HG02678 (cell line): ENCODE data around the gene SYS1.

Experiments used
- ATAC-seq: cut with Tn5 transposase; IDR thresholded peaks from one replicate; pipeline ENCODE4 v1.9.1; 2021; ENCODE audit warnings: mild to moderate bottlenecking, moderate library complexity; ENCODE audit not compliant: unreplicated experiment

Gene SYS1

GRCh38 chr20:45378191-45378590 is 15.2 kb downstream of the SYS1 start, which contains the start of gene TP53TG5:
TSS of gene TP53TG5 (minus strand) at chr20:45378325. CDS start at chr20:45378236, 89 bp downstream.
- no peak for ATAC-seq

GRCh38 chr20:45387274-45387673 is 24.3 kb downstream of the SYS1 start:
- no peak for ATAC-seq

GRCh38 chr20:45390931-45391330 is 28.0 kb downstream of the SYS1 start:
- ATAC-seq, result no peak

GRCh38 chr20:45391559-45391958 is 28.6 kb downstream of the SYS1 start:
- ATAC-seq, result no peak

GRCh38 chr20:45392733-45393132 is 29.8 kb downstream of the SYS1 start:
- ATAC-seq, result no peak

GRCh38 chr20:45394221-45395113 is 31.5 kb downstream of the SYS1 start:
- no peak for ATAC-seq

GRCh38 chr20:45395114-45395415 is 32.1 kb downstream of the SYS1 start:
- ATAC-seq, result no peak

GRCh38 chr20:45399018-45399417 is 36.1 kb downstream of the SYS1 start:
- no peak for ATAC-seq

- ATAC-seq, result no peak
These were observed 37.5 kb downstream of the SYS1 start for GRCh38 chr20:45400346-45401031.

GRCh38 chr20:45402946-45403345 is 40.0 kb downstream of the SYS1 start:
- ATAC-seq, result no peak

- ATAC-seq, result no peak
These were observed 41.5 kb downstream of the SYS1 start for GRCh38 chr20:45404438-45404837.

GRCh38 chr20:45405571-45406259 is 42.8 kb downstream of the SYS1 start:
- no peak for ATAC-seq

GRCh38 chr20:45406260-45407066 is 43.5 kb downstream of the SYS1 start:
- ATAC-seq, result no peak

GRCh38 chr20:45407067-45407745 is 44.2 kb downstream of the SYS1 start:
- no peak for ATAC-seq

- ATAC-seq, result no peak
These were observed 45.1 kb downstream of the SYS1 start, which contains the start of gene DBNDD2 for GRCh38 chr20:45407783-45408645. TSS of gene DBNDD2 (plus strand) at chr20:45408289. CDS start at chr20:45408468, 179 bp downstream.

GRCh38 chr20:45408646-45409213 is 45.8 kb downstream of the SYS1 start:
- no peak for ATAC-seq

- ATAC-seq, result no peak
These were observed 46.7 kb downstream of the SYS1 start for GRCh38 chr20:45409521-45410272.

- no peak for ATAC-seq
These were observed 47.9 kb downstream of the SYS1 start for GRCh38 chr20:45410887-45411286.
